IPS-15b (cell line): ENCODE data around the gene ARL2BP.

Experiments used
- H3K27me3 ChIP-seq: one replicate; pipeline ENCODE4 v1.6.1; 2013; ENCODE audit warnings: low read length; ENCODE audit not compliant: control insufficient read depth, insufficient read depth
- H3K36me3 ChIP-seq: one replicate; pipeline ENCODE4 v1.6.1; 2013; ENCODE audit warnings: low read length; ENCODE audit not compliant: control insufficient read depth, insufficient read depth
- H3K4me1 ChIP-seq: one replicate; pipeline ENCODE4 v1.6.1; 2013; ENCODE audit warnings: mild to moderate bottlenecking, low read length; ENCODE audit not compliant: control insufficient read depth, insufficient read depth
- H3K4me3 ChIP-seq: one replicate; pipeline ENCODE4 v1.5.1; 2013; ENCODE audit warnings: low read depth, low read length
- H3K9ac ChIP-seq: one replicate; pipeline ENCODE4 v1.6.1; 2013; ENCODE audit warnings: low read depth, mild to moderate bottlenecking, low read length
- H3K9me3 ChIP-seq: one replicate; pipeline ENCODE4 v1.6.1; 2013; ENCODE audit warnings: mild to moderate bottlenecking, low read length; ENCODE audit not compliant: control insufficient read depth, insufficient read depth

Gene ARL2BP

GRCh38 chr16:57279780-57280638, 35.0 kb downstream of the ARL2BP start:
- no peaks in the 10 kb centered on the region for H3K36me3 ChIP-seq
- no peaks in the 10 kb centered on the region for H3K9me3 ChIP-seq
- peaks cover 4% of the 10 kb centered on the region for H3K4me1 ChIP-seq
- no peak overlapping the region for H3K4me3 ChIP-seq
- H3K27me3 ChIP-seq: peaks cover 29% of the 10 kb centered on the region
- H3K9ac ChIP-seq: no peak overlapping the region

GRCh38 chr16:57281791-57282190, 36.7 kb downstream of the ARL2BP start:
- H3K9me3 ChIP-seq: no peaks in the 10 kb centered on the region
- H3K4me3 ChIP-seq: no peak overlapping the region
- H3K4me1 ChIP-seq: peaks cover 4% of the 10 kb centered on the region
- H3K36me3 ChIP-seq: no peaks in the 10 kb centered on the region
- H3K9ac ChIP-seq: no peak overlapping the region
- H3K27me3 ChIP-seq: peaks cover 36% of the 10 kb centered on the region

DNA sequence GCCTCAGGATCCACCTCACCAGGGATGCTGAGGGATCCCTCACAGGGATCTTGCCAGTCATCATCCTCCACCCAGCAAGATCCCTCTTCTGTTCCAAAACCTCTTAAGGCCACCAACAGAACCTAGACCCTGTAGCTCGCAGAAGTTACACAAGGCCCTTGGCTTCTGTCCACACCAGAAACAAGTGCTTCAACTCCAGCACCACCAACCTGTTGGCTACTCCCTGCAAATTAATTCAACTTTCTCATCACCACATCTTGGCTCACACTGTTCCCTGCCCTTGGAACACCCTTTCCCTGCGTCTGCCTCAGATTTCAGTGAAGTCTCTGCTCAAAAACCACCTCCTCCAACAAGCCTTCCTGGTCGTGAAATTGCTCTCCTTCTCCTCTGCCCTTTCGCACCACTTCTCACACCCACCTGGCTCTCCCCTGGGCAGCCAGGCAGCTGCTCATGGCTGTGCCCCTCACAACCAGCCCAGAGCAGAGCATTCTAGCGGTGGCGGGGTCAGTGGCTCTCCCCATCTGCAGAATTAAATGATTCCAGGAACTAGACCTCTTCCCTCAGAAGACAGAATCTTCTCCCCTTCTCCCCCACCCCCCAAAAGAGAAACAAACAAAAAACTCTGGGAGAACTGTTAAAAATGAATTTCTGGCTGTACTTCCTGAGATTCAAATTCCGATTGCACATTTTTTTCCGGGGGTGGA, 37.6 kb downstream of the ARL2BP start:
- Histone ChIP-seq H3K9ac (no peak overlapping the region), H3K36me3 (no peaks in the 10 kb centered on the region), H3K9me3 (no peaks in the 10 kb centered on the region), H3K4me3 (no peak overlapping the region), H3K4me1 (peaks cover 2% of the 10 kb centered on the region), H3K27me3 (peaks cover 36% of the 10 kb centered on the region)

DNA sequence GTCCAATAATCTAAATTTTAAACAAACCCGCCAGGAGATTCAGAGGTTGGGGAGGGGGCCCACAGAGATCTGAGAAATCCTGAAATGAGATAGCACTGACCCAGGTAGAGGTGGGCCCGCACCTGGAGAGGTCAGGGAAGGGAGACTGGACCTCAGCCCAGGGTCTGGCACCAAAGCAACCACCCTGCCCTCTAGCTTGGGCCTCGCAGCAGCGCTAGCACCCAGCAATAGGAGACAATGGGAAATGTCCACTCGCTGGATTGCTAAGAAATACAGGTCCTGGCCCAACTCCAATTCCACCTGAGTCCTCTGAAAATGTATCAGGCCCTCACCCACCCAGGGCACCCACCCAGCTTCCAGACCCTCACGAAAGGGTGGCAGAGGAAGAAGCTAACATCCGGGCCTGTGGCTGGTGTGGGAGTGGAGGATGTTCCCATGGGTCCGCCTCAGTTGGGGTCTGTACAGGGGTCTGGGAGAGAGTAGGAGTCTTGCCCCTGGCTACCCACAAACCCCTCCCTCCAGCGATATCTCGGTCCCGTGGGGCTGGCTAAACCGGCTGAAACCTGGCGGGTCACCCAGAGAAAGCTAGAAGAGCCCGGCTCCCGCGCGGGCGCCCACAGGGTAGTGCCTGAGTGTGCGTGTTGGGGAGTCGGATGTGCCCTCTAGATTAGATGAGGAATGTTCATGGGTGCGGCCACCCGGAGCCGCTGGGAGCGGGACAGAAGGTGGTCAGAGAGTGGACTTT, 38.3 kb downstream of the ARL2BP start:
- H3K9ac ChIP-seq: no peak overlapping the region
- peaks cover 36% of the 10 kb centered on the region for H3K27me3 ChIP-seq
- H3K36me3 ChIP-seq: no peaks in the 10 kb centered on the region
- H3K9me3 ChIP-seq: no peaks in the 10 kb centered on the region
- H3K4me3 ChIP-seq: peak overlapping the region; percentile 68
- H3K4me1 ChIP-seq: peaks cover 2% of the 10 kb centered on the region

GRCh38 chr16:57283959-57284208, 38.8 kb downstream of the ARL2BP start:
- peaks cover 36% of the 10 kb centered on the region for H3K27me3 ChIP-seq
- peak overlapping the region; percentile 68 for H3K4me3 ChIP-seq
- H3K9ac ChIP-seq: peak overlapping the region; percentile 37
- no peaks in the 10 kb centered on the region for H3K9me3 ChIP-seq
- H3K36me3 ChIP-seq: no peaks in the 10 kb centered on the region
- H3K4me1 ChIP-seq: peaks cover 2% of the 10 kb centered on the region

DNA sequence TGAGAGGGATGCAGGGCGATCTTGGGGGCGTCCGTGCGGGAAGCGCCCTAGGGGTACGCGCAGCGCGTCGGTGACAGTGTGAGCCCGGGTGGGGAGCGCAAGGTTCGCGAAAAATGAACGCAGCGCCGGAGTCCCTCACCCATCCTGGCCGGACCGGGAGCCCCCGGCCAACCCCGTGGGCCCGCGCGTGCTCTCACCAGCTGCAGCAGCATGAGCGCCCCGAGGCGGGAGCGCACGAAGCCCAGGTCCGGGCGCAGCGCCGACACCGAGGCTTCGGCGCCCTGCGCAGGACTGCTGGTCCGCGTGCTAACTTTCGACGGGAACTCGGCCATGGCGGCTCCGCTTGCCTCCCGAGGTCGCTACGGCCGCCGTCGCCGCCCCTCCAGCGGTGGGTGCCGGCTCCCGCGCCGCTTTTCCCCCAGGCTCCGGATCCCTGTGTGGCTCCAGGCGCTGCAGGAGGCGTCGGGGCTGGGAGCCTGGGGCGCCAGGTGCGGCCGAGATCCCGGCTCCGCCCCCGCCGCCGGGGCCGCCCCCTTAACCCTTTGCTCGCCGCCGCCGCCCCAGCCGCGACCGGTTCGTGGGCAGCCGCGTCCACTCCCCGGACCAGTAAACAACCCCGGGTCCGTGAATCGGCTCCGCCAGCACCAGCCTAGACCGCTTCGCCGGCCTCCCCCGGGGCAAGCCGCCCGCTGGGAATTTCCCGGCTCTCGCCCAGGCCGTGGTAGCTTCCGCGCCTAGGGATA, 39.3 kb downstream of the ARL2BP start, which contains the start of gene PLLP:
Gene PLLP (minus strand): TSS at position 464 of the 743 bp plus-strand sequence. CDS start 132 bp downstream, at position 332.
- H3K9ac ChIP-seq: peak within 1 kb of the TSS; percentile 54
- H3K9me3 ChIP-seq: no peaks in the 10 kb centered on the region
- peak within 1 kb of the TSS; percentile 68 for H3K4me3 ChIP-seq
- no peaks in the 10 kb centered on the region for H3K36me3 ChIP-seq
- peaks cover 2% of the 10 kb centered on the region for H3K4me1 ChIP-seq
- peaks cover 36% of the 10 kb centered on the region for H3K27me3 ChIP-seq

GRCh38 chr16:57284952-57285363, 39.9 kb downstream of the ARL2BP start:
- H3K4me1 ChIP-seq: peaks cover 2% of the 10 kb centered on the region
- H3K36me3 ChIP-seq: no peaks in the 10 kb centered on the region
- H3K9me3 ChIP-seq: no peaks in the 10 kb centered on the region
- H3K9ac ChIP-seq: peak overlapping the region; percentile 54
- H3K4me3 ChIP-seq: peak overlapping the region; percentile 68
- H3K27me3 ChIP-seq: peaks cover 36% of the 10 kb centered on the region

GRCh38 chr16:57285379-57285778, 40.3 kb downstream of the ARL2BP start:
- Histone ChIP-seq H3K4me3 (peak overlapping the region; percentile 68), H3K9me3 (no peaks in the 10 kb centered on the region), H3K4me1 (peaks cover 2% of the 10 kb centered on the region), H3K27me3 (peaks cover 36% of the 10 kb centered on the region), H3K36me3 (no peaks in the 10 kb centered on the region), H3K9ac (no peak overlapping the region)

- Histone ChIP-seq H3K4me1 (peaks cover 2% of the 10 kb centered on the region), H3K36me3 (no peaks in the 10 kb centered on the region), H3K4me3 (no peak overlapping the region), H3K9ac (no peak overlapping the region), H3K9me3 (no peaks in the 10 kb centered on the region), H3K27me3 (peaks cover 9% of the 10 kb centered on the region)
Observed at GRCh38 chr16:57289391-57290257, 44.6 kb downstream of the ARL2BP start.

DNA sequence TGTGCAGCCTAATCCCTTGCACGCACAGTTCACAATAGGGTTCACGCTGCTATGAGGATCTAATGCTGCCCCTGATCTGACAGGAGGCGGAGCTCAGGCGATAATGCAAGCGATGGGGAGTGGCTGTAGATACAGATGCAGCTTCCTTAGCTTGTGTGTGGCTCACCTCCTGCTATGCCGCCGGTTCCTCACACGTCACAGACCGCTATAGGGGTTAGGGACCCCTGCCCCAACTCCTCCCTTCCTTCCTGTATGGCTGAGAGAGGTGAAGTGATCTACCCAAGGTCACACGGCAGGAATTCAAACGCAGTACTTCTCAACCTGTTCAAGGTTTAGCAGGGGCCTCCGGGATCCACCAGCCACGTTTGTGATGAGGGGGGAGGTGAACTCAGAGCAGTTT, 52.8 kb downstream of the ARL2BP start:
- Histone ChIP-seq H3K9ac (no peak overlapping the region), H3K9me3 (no peaks in the 10 kb centered on the region), H3K4me3 (peak overlapping the region; percentile 11), H3K4me1 (peaks cover 4% of the 10 kb centered on the region), H3K27me3 (peaks cover 6% of the 10 kb centered on the region), H3K36me3 (no peaks in the 10 kb centered on the region)
